Measurements from ENCODE around the gene PRKCH. TPM values are rescaled to one million over a fixed set of nuclear protein-coding genes. Genes with fewer than 3 reads are reported as not detected.

The PRKCH gene
- total RNA-seq, 1 donor from 2014 or later: 43.0 TPM

GRCh38 chr14:61553730-61554641 is 232.6 kb downstream of the PRKCH start:
- TF ChIP-seq POLR2AphosphoS5 (IDR thresholded peaks at IDR 0.05; ENCODE audit: insufficient read depth in 1 of 2, low read depth in 1 of 2) (peak in 1 of 2 donors; percentile 33), CTCF (IDR thresholded peaks at IDR 0.05) (no peak), POLR2A (IDR thresholded peaks at IDR 0.05) (no peak)
- no peak for DNase-seq (ENCODE audit: extremely low spot score in 2 of 2)
- H3K27ac ChIP-seq: peak overlapping the region; percentile 81
- peaks cover 34% of the 10 kb centered on the region for H3K4me1 ChIP-seq
- intact Hi-C loops (cut with DNase I): no loop called here
- H3K36me3 ChIP-seq: peaks cover 0 to under 1% of the 10 kb centered on the region in 2 donors
- H3K9me3 ChIP-seq: no peaks in the 10 kb centered on the region
- no peaks in the 10 kb centered on the region for H3K27me3 ChIP-seq
- no peak overlapping the region for H3K4me3 ChIP-seq

- no peaks in the 10 kb centered on the region for H3K36me3 ChIP-seq
- H3K9me3 ChIP-seq: no peaks in the 10 kb centered on the region
- peak in 1 of 2 donors; percentile 29 for DNase-seq (ENCODE audit: extremely low spot score in 2 of 2)
- no peak overlapping the region for H3K4me3 ChIP-seq
- peaks cover 45% of the 10 kb centered on the region for H3K4me1 ChIP-seq
- no peak overlapping the region for H3K27ac ChIP-seq
- TF ChIP-seq POLR2AphosphoS5 (IDR thresholded peaks at IDR 0.05; ENCODE audit: insufficient read depth in 1 of 2, low read depth in 1 of 2) (no peak), POLR2A (IDR thresholded peaks at IDR 0.05) (no peak), CTCF (IDR thresholded peaks at IDR 0.05) (no peak)
- no peaks in the 10 kb centered on the region for H3K27me3 ChIP-seq
- intact Hi-C loops (cut with DNase I): no loop called here
Observed at GRCh38 chr14:61555056-61555838, 233.9 kb downstream of the PRKCH start.

GRCh38 chr14:61556455-61556854 is 235.1 kb downstream of the PRKCH start:
- no peak overlapping the region for H3K4me3 ChIP-seq
- H3K9me3 ChIP-seq: no peaks in the 10 kb centered on the region
- DNase-seq (ENCODE audit: extremely low spot score in 2 of 2): peak in 1 of 2 donors; percentile 32
- no peaks in the 10 kb centered on the region for H3K27me3 ChIP-seq
- intact Hi-C loops (cut with DNase I): no loop called here
- TF ChIP-seq POLR2AphosphoS5 (IDR thresholded peaks at IDR 0.05; ENCODE audit: insufficient read depth in 1 of 2, low read depth in 1 of 2) (no peak), POLR2A (IDR thresholded peaks at IDR 0.05) (no peak), CTCF (IDR thresholded peaks at IDR 0.05) (no peak)
- no peaks in the 10 kb centered on the region for H3K36me3 ChIP-seq
- H3K4me1 ChIP-seq: peaks cover 57% of the 10 kb centered on the region
- H3K27ac ChIP-seq: no peak overlapping the region

- Histone ChIP-seq H3K4me3 (no peak overlapping the region), H3K4me1 (peaks cover 63% of the 10 kb centered on the region), H3K27me3 (no peaks in the 10 kb centered on the region), H3K27ac (no peak overlapping the region), H3K36me3 (no peaks in the 10 kb centered on the region), H3K9me3 (no peaks in the 10 kb centered on the region)
- peak in 1 of 2 donors; percentile 37 for DNase-seq (ENCODE audit: extremely low spot score in 2 of 2)
- TF ChIP-seq POLR2A (IDR thresholded peaks at IDR 0.05) (no peak), POLR2AphosphoS5 (IDR thresholded peaks at IDR 0.05; ENCODE audit: insufficient read depth in 1 of 2, low read depth in 1 of 2) (no peak), CTCF (IDR thresholded peaks at IDR 0.05) (no peak)
- intact Hi-C loops (cut with DNase I): no loop called here
Observed at GRCh38 chr14:61557262-61557661, 235.9 kb downstream of the PRKCH start.
